LNCaP clone FGC (cell line): ENCODE results near the gene ZFAND2B.

ENCODE experiments used
- DNase-seq: peaks from one replicate; pipeline ENCODE4 v3.0.0-alpha.2; 2011; ENCODE audit warnings: low read depth
- H3K4me3 ChIP-seq: 2 replicates; pipeline ENCODE4 v1.5.1; 2011; ENCODE audit warnings: mild to moderate bottlenecking, low read depth, low read length, control low read depth
- TF ChIP-seq, protein P1 (sequence below): IDR thresholded peaks from 2 replicates; pipeline ENCODE4 v1.5.1; 2012; ENCODE audit warnings: mild to moderate bottlenecking; ENCODE audit not compliant: control insufficient read depth, insufficient read depth; ENCODE audit errors: extremely low read depth

The ZFAND2B gene

DNA sequence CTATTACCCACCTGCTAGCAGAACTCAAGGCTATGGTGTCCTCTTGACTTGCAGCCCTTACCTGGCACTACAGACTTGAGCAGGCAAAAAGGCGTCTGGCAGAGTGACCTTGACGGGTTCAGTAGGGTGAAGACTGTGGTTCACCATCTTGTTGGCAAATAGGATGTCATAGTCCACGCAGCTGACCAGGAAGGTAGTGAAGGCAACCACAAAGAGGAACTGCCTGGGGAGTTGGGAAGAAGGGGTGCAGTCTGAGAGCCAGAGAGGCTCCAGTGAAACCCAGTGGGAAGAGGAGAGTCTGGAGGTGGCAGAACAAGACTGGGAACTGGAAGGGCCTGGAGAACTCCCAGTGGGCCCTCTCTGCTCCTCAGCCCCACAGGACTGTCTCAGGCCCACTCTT, 18.8 kb downstream of the ZFAND2B start:
- no peak for DNase-seq
- TF ChIP-seq, protein P1, sequence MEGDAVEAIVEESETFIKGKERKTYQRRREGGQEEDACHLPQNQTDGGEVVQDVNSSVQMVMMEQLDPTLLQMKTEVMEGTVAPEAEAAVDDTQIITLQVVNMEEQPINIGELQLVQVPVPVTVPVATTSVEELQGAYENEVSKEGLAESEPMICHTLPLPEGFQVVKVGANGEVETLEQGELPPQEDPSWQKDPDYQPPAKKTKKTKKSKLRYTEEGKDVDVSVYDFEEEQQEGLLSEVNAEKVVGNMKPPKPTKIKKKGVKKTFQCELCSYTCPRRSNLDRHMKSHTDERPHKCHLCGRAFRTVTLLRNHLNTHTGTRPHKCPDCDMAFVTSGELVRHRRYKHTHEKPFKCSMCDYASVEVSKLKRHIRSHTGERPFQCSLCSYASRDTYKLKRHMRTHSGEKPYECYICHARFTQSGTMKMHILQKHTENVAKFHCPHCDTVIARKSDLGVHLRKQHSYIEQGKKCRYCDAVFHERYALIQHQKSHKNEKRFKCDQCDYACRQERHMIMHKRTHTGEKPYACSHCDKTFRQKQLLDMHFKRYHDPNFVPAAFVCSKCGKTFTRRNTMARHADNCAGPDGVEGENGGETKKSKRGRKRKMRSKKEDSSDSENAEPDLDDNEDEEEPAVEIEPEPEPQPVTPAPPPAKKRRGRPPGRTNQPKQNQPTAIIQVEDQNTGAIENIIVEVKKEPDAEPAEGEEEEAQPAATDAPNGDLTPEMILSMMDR, result no peak
- no peak overlapping the region for H3K4me3 ChIP-seq

DNA sequence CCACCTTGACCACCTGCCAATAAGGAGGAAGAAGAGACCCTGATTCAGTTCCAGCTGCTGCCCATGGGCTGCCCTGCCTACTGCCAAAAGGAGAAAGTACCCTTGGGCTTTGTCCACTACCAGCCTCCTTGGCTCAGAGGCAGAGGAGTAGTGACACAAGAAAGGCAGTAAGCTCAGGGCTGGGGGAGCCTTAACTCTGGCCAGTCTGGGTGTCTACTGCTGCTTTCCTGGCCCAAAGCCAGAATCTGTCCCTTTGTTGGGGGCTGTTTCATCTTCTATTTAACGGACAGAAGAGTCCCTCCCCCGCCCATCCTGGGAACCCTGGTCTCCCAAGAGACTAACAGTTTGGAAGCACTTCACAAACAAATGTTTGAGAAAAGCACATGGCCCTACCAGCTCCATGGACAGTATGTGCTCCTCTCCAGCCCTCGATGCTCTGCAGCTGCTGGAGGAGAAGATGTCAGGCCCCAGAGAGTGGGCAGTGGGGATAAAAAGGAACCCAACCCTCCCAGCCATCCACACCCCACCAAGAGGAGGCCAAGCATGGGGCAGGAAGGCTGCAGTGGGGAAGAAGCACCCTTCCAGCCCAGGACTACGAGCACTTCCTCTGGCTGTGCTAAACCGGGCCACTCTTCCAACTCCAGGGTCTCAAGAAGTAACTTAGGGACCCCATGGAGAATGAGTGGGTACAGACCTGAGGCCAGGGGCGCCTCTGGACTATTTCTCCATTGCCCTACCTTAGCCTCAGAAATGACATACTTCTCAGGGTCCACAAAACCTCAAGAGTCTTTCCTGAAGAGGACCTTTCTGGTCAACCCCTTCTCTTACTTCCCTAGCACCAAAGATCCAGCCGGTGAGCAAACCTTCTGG, 21.7 kb downstream of the ZFAND2B start:
- no peak for DNase-seq
- TF ChIP-seq, protein P1, result no peak
- H3K4me3 ChIP-seq, result peak overlapping the region; percentile 77

DNA sequence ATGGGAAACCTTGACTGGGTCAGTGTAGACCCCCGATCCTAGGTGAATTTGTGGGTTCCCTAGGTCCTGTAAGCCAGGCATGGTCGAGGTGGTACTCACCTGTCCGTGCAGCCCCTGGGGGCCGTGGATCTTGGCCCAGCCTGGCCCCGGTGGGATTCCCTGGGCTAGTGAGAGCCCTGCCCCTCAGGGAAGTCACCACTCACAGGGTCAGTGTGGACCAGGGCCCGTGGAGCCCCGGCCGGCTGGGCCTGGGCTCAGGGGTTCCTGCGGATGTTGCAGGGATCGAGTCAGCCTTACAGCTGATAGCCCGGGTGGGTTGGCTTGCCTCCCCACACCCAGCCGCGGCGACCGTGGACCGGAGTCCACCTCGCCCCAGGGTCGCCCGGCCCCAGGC, 22.3 kb downstream of the ZFAND2B start:
- TF ChIP-seq, protein P1, result no peak
- peak overlapping the region; percentile 77 for H3K4me3 ChIP-seq
- no peak for DNase-seq

DNA sequence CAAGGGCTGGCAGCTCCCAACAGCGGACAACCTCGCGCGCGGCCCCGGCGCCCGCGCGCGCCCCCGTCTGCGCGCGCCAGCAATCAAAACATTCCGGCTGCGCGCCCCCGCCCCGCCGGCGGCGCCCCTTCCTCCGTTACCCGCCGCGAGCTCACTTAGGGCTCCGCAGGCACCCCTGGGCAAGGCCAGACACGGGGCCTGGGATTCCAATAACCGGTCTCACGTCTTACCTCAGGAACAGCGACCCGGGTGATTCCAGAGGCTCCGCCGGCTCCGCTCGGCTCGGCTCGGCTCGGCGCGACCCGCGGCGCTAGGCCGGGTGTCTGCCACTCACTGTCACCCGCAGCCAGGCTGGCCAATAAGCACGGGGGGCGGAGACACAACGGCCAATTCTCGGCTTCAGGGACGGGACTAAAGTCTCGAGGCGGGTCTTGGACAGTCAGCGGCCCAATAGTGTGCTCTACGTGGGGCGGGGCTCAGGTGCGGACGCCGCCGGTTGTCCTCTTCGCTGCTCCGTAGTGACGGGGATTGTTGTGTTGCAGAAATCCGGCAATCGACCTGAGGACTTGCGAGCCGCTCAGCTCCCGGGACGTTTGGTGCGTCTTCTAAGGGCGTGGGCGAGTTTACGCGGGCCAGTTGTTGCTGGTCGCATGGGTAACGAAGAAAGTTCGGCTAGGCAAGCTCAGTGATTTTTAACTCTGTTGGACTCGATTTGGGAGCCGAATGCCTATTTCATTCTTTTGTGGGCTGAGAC, 22.9 kb downstream of the ZFAND2B start, which contains the start of the genes ANKZF1 and ATG9A:
Gene ANKZF1 (plus strand): TSS at position 502 of the 754 bp plus-strand sequence. CDS start 452 bp downstream, outside the sequence.
Gene ATG9A (minus strand): TSS at position 332 of the 754 bp plus-strand sequence. CDS start 1,612 bp downstream, outside the sequence.
- TF ChIP-seq, protein P1, result no peak
- peak; percentile 96 for DNase-seq
- H3K4me3 ChIP-seq, result peak within 1 kb of the TSS; percentile 77

DNA sequence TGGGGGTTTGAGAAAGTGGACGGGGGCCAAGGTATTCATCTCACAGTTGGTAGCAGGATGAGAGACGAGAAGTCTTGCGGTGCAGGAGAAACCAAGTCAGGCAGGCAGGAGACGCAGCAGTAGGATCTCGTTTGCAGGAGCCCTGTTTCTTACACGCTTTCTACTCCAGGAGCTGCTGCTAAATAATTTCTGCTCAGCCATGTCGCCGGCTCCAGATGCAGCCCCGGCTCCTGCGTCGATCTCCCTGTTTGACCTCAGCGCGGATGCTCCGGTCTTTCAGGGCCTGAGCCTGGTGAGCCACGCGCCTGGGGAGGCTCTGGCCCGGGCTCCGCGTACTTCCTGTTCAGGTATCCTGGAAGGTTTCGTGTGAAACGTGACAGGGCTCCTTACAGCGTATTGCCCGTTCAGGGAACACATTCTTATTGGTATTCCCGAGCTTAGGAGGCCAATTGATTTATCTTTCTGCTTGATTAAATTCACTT, 23.5 kb downstream of the ZFAND2B start:
- DNase-seq, result no peak
- TF ChIP-seq, protein P1, result no peak
- H3K4me3 ChIP-seq, result peak overlapping the region; percentile 77

DNA sequence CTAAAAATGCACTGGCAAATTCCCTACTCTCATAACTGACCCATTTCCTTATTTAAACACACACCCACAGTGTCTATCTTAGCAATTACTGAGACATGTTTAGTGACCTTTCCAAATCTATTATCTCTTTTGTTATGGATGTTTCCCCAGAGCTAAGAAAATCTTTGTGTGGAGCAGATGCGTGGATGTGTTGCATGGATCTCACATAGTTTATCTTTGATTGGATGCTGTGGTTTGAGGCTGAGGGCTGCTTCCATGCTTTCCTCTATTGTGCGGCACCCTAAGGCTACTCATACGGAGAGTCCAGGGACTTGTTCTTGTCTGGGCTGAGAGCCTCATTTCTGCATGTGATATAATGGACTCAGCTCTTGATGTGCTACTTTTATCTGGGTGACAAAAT, 27.7 kb downstream of the ZFAND2B start:
- DNase-seq, result no peak
- TF ChIP-seq, protein P1, result no peak
- no peak overlapping the region for H3K4me3 ChIP-seq
